ENCODE results near the gene WDR37.

DNA sequence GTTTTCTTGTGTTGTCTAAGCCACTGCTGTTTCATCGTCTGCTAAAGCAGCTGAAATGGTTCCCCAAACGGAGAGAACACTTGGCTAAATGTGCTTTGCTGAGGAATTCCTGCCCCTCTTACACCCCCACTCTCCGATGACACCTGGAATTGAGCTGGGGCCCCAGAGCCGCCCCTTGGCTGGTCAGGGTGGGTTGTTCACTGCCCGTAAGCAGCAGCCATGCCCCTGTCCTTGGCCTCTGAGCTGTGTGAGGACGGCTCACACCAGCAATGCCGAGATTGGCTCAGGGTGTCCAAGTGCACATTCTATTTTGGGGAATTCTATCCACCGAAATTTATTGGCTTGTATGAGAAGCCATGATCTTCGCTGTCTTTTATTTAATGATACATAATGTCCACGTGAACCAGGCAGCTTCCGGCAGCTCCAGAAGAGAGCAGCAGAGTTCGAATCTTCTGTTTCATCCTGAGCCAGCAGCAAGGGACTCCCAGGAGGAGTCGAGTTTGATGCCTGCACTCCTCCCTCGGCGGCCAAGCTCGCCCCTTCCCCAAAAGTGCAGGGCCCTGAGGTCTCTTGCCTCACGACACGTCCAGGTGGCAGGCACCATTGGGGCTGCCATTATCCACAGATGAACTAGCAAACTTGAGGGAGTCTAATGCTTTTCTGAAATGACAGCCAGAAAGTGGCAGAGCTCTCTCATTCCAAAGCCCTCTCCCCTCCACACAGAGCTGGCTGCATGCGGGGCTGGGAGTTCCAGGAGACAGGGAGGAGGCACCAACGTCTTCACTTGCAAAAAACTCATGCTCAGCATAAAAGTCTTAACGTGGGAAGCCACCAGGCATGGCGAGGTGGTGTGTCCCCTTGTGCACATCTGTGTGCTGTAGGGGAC is 114.0 kb downstream of the WDR37 start:
- TF ChIP-seq POLR2A (IDR thresholded peaks at IDR 0.05; ENCODE audit: low read depth, low read length), result no peak
- no peak for TF ChIP-seq POLR2AphosphoS5 (IDR thresholded peaks at IDR 0.05; ENCODE audit: low read depth, low read length)
